ENCODE measurements around the gene VPS13D. TPM values are rescaled to one million over a fixed set of nuclear protein-coding genes. Genes with fewer than 3 reads are reported as not detected.

VPS13D gene
- total and polyA plus RNA-seq, 2 of the 4 experiments (the other 2 are of a cell fraction): 9.0 to 16.3 TPM

DNA sequence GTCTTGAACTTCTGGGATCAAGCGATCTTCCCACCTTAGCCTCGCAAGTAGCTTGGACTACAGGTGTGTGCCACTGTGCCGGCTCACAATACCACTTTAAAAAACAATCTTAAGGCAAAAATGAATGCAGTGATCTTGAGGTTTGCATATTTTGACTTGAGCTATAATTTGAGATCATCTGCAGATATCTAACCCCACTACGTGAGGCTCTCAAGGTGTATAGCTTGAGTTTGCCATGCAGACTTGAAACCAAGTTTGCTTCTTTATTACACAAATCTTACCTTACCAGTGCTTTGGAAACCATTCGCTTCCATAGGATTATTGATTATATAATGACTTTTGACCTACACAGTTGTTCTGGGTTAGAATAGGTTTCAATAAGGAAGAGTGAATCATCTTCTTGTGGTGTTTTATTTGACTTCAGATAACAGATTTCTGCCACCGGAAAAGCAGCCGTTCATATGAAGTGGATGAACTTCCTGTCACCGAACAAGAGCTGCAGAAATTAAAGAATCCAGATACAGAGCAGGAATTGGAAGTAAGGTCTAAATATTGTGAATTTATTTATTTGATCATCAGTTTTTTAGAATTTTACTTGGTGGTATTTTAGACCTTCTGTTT is 155.1 kb downstream of the VPS13D start:
- BruUV-seq (replicated peaks): no TSS peak
- Histone ChIP-seq H4K8ac (ENCODE audit: low read depth in 2 of 2, low read length in 2 of 2) (no peak overlapping the region), H3K18ac (ENCODE audit: low read depth, low read length) (no peak overlapping the region), H3K4me3 (ENCODE audit: insufficient read depth, low read depth, low read length) (no peak overlapping the region), H2BK120ac (ENCODE audit: low read depth, low read length) (no peak overlapping the region), H4K5ac (ENCODE audit: low read depth, low read length) (no peak overlapping the region), H2BK20ac (ENCODE audit: low read depth, low read length) (no peak overlapping the region), H2AK5ac (ENCODE audit: low read depth, low read length) (no peak overlapping the region), H3K36me3 (ENCODE audit: control insufficient read depth, insufficient read depth, low read length) (peaks cover 31% of the 10 kb centered on the region), H2AFZ (replicated peaks; ENCODE audit: low read length, poor library complexity) (no peak overlapping the region), H2AK9ac (replicated peaks; ENCODE audit: low read depth, low read length, poor library complexity) (no peak overlapping the region), H3K4ac (ENCODE audit: low read depth, low read length) (no peak overlapping the region), H4K91ac (ENCODE audit: insufficient read depth, low read depth, low read length) (no peak overlapping the region), H4K20me1 (ENCODE audit: insufficient read depth, low read length) (no peaks in the 10 kb centered on the region), H3K23ac (ENCODE audit: low read depth, low read length) (no peak overlapping the region), H3K4me2 (ENCODE audit: low read depth, low read length) (no peak overlapping the region), H2BK5ac (ENCODE audit: low read depth, low read length, poor library complexity, severe bottlenecking) (no peak overlapping the region), H2BK15ac (ENCODE audit: low read depth, low read length) (no peak overlapping the region), H3K56ac (ENCODE audit: extremely low read depth, insufficient read depth, low read length) (no peak overlapping the region), H3K4me1 (ENCODE audit: control insufficient read depth, insufficient read depth, low read length) (peaks cover 5% of the 10 kb centered on the region), H3K9ac (ENCODE audit: low read depth, low read length) (no peak overlapping the region), H3K9me1 (ENCODE audit: insufficient read depth, low read length) (no peaks in the 10 kb centered on the region), H3K14ac (replicated peaks; ENCODE audit: low read depth, low read length) (no peak overlapping the region), H3K9me3 (ENCODE audit: control insufficient read depth, insufficient read depth, low read length) (peaks cover 5% of the 10 kb centered on the region), H3K27me3 (ENCODE audit: control insufficient read depth, insufficient read depth, low read length) (no peaks in the 10 kb centered on the region), H3K79me1 (ENCODE audit: low read depth in 1 of 2, low read length in 2 of 2) (no peaks in the 10 kb centered on the region; a peak in 1 of 4 replicates), H3K27ac (ENCODE audit: insufficient read depth, low read length) (no peak overlapping the region)
- dilution Hi-C loops (cut with HindIII; ENCODE audit: low sequenced_read_pairs, unreplicated experiment) (no loop called here), in situ Hi-C loops (cut with MboI; ENCODE audit: low sequenced_read_pairs) (no loop called here), intact Hi-C loops (cut with micrococcal nuclease) (no loop called here)
- WGBS, 2 experiments (ENCODE audit: extremely low coverage in 2 of 2, insufficient read length in 1 of 2): no CpG with 5 or more reads among the region's 8 CpGs
- ATAC-seq (ENCODE audit: low read depth) (no peak), DNase-seq (no peak)
- ChIA-PET CTCF (no interaction called here), POLR2A (ENCODE audit: unreplicated experiment) (no interaction called here)
- TF ChIP-seq, protein P1, sequence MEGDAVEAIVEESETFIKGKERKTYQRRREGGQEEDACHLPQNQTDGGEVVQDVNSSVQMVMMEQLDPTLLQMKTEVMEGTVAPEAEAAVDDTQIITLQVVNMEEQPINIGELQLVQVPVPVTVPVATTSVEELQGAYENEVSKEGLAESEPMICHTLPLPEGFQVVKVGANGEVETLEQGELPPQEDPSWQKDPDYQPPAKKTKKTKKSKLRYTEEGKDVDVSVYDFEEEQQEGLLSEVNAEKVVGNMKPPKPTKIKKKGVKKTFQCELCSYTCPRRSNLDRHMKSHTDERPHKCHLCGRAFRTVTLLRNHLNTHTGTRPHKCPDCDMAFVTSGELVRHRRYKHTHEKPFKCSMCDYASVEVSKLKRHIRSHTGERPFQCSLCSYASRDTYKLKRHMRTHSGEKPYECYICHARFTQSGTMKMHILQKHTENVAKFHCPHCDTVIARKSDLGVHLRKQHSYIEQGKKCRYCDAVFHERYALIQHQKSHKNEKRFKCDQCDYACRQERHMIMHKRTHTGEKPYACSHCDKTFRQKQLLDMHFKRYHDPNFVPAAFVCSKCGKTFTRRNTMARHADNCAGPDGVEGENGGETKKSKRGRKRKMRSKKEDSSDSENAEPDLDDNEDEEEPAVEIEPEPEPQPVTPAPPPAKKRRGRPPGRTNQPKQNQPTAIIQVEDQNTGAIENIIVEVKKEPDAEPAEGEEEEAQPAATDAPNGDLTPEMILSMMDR (conservative IDR thresholded peaks at IDR 0.05; ENCODE audit: low read depth, low read length): no peak
- TF ChIP-seq CHD1 (IDR thresholded peaks at IDR 0.05; ENCODE audit: low read depth, low read length): no peak
- no peak for TF ChIP-seq CEBPB (IDR thresholded peaks at IDR 0.05; ENCODE audit: low read depth, low read length)
- TF ChIP-seq, protein P2, sequence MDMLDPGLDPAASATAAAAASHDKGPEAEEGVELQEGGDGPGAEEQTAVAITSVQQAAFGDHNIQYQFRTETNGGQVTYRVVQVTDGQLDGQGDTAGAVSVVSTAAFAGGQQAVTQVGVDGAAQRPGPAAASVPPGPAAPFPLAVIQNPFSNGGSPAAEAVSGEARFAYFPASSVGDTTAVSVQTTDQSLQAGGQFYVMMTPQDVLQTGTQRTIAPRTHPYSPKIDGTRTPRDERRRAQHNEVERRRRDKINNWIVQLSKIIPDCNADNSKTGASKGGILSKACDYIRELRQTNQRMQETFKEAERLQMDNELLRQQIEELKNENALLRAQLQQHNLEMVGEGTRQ (IDR thresholded peaks at IDR 0.05; ENCODE audit: low read depth, low read length): no peak
- no peak for TF ChIP-seq POLR2A (IDR thresholded peaks at IDR 0.05; ENCODE audit: low read depth, low read length)
- TF ChIP-seq RAD21 (IDR thresholded peaks at IDR 0.05; ENCODE audit: low read length): no peak
- no peak for TF ChIP-seq MAZ (IDR thresholded peaks at IDR 0.05; ENCODE audit: borderline replicate concordance, low read depth, low read length)
